HUES64 (cell line): Measurements from ENCODE around the gene IRX4.

Experiments
- H3K27ac ChIP-seq: 2 replicates; pipeline ENCODE4 v1.7.0; 2013; ENCODE audit warnings: low read depth, low read length, inconsistent platforms
- H3K27me3 ChIP-seq: 2 replicates; pipeline ENCODE4 v1.6.1; 2013; ENCODE audit warnings: mild to moderate bottlenecking, low read length; ENCODE audit not compliant: insufficient read depth
- H3K36me3 ChIP-seq: 2 replicates; pipeline ENCODE4 v1.6.1; 2013; ENCODE audit warnings: mild to moderate bottlenecking, low read length; ENCODE audit not compliant: insufficient read depth
- H3K4me1 ChIP-seq: 2 replicates; pipeline ENCODE4 v1.6.1; 2013; ENCODE audit warnings: mild to moderate bottlenecking, low read length, moderate library complexity; ENCODE audit not compliant: insufficient read depth
- H3K4me3 ChIP-seq: 2 replicates; pipeline ENCODE4 v1.5.1; 2013; ENCODE audit warnings: mild to moderate bottlenecking, low read length, moderate library complexity
- H3K9ac ChIP-seq: 2 replicates; pipeline ENCODE4 v1.6.1; 2013; ENCODE audit warnings: mild to moderate bottlenecking, low read depth, low read length
- H3K9me3 ChIP-seq: 2 replicates; pipeline ENCODE4 v1.6.1; 2013; ENCODE audit warnings: low read depth, low read length; ENCODE audit not compliant: insufficient read depth
- WGBS: fragments of 150-250, 120-280 bp; methylation state at CpG from one replicate; pipeline ENCODE4 v1.1.7; 2013; ENCODE audit warnings: missing lambda C conversion rate; 5-methylcytosine and 5-hydroxymethylcytosine counted together

Gene IRX4

DNA sequence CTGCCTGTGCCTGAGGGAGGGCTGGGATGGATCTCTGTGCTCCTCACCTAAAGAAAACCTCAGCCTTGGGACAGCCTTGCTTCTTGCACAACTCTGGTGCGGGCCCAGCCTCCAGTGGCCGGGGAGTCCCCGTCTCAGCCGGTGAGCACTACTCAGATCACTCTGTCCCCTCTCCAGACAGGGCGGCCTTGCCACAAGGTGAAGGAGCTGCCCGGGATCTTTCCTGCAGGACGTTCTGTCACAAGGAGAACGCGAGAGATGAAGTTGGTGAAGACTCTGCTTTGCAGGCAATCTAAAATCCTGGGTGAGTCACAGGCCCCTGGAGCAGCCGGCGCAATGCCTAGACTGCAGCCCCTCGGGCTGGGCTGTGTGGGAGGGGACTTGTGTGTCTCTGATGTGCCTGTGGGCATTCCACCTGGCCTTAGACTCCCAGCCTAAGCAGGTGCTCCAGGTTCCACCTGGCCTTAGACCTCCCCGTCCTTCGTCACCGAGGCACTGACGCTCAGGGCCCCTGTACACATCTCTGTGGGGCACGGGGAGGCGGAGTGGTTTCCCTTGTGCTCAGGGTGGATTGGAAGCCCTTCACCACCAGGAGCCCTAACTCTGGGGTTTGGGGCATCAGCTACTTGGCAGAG is 15.2 kb upstream of the IRX4 start:
- Histone ChIP-seq H3K27me3 (peaks cover 6% of the 10 kb centered on the region; the same call in 1 of the 2 replicates), H3K36me3 (no peaks in the 10 kb centered on the region), H3K4me1 (no peaks in the 10 kb centered on the region), H3K9me3 (0 out of 2 replicates have a peak, but pooled peaks cover 4% of the 10 kb centered on the region), H3K9ac (no peak overlapping the region), H3K4me3 (no peak overlapping the region), H3K27ac (no peak overlapping the region)
- 89% methylated on average over 18 of the region's 18 CpGs for WGBS

DNA sequence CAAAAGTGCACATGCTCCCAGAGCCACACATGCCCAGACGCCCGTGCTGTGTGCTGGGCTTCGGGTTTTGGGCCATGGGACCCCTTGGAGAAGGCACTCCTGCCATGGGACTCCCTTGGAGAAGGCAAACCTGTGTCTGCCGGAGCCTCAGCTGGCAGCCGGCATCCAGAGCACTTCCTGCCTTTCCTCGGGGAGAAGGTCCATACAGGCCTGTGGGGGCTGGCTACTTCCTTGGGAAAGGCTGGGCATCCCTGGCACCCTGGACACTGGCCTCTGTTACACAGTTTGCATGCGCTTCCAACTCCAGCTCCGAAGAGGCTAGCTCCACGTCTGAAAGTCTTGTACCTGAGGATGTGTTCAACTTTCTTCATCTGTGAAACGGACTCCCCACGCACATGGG is 14.7 kb upstream of the IRX4 start:
- Histone ChIP-seq H3K9me3 (0 out of 2 replicates have a peak, but pooled peaks cover 4% of the 10 kb centered on the region), H3K36me3 (no peaks in the 10 kb centered on the region), H3K9ac (no peak overlapping the region), H3K27ac (no peak overlapping the region), H3K4me1 (no peaks in the 10 kb centered on the region), H3K4me3 (no peak overlapping the region), H3K27me3 (peaks cover 7% of the 10 kb centered on the region)
- WGBS, result 85% methylated on average over 11 of the region's 11 CpGs

DNA sequence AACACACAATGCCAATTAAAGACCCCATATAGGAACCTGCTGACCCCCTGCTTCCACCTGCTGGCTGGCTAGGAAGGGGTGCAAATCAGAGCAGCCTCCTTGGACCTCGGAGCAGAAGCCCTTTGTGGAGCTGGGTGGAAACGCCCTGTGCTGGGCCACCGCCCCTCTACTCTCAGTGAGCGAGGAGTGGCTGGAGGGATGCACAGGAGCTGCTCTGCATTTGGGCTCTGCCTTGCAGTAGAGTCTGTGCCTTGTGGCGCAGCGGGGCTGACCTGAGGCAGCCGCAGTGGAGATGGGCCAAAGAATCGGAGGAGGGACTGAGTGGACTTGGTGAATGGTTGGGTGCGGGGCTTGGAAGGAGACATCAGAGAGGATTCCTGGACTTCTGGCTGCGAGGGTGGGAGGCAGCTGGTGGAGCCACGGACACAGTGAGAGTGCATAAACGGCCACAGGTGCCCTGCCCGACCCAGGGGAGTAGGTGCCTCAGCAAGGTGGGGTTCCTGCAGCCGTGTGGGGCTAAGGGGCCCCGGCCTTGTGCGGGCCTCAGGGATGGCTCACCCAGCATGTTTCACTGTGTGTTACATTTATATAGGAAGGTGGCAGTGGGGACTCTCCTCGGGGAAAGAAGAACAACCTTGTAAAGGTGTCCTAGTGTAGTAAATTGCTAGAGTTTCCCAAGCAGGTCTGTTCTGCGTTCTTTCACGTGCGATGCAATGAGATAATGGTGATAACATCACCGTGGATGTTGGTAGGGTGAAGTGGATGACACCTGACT is 14.1 kb upstream of the IRX4 start:
- no peak overlapping the region for H3K4me3 ChIP-seq
- peaks cover 7% of the 10 kb centered on the region for H3K27me3 ChIP-seq
- no peak overlapping the region for H3K9ac ChIP-seq
- no peak overlapping the region for H3K27ac ChIP-seq
- H3K36me3 ChIP-seq, result no peaks in the 10 kb centered on the region
- 0 out of 2 replicates have a peak, but pooled peaks cover 3% of the 10 kb centered on the region for H3K9me3 ChIP-seq
- 92% methylated on average over 21 of the region's 21 CpGs for WGBS
- H3K4me1 ChIP-seq, result no peaks in the 10 kb centered on the region

DNA sequence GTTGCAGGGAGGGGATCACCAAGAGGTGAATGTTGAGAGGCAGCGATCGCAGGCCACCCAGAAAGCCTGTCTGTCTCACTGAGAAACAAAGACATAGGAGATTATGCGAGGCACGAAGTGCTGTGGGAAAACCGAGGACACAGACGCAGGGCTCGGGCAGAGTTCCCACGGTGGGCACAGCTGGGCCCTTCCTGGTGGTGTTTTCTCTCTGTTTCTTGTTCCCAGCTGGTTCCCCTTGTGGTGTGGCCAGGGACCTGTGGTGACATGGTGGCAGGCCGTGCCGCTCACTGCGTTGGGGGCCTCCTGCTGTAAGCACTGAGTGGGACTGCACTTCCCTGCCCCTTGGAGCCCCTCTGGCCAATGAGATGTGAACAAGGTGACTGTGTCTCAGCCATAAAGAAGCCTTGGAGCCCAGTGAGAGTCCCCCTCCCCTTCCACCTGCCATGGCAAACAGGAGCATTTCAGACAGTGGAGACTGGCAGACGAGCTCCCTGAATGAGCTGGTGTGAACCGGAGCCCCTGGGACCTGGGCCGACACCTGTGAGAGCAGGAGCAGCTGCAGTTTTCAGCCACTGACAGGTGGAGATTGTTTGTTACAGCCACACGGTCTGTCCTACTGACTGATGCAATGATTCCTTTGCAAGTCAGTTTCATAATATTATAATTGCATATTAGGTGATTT is 13.2 kb upstream of the IRX4 start:
- H3K9ac ChIP-seq, result no peak overlapping the region
- no peak overlapping the region for H3K27ac ChIP-seq
- H3K36me3 ChIP-seq, result no peaks in the 10 kb centered on the region
- 79% methylated on average over 15 of the region's 15 CpGs for WGBS
- no peaks in the 10 kb centered on the region for H3K4me1 ChIP-seq
- peaks cover 14% of the 10 kb centered on the region for H3K27me3 ChIP-seq
- H3K4me3 ChIP-seq, result no peak overlapping the region
- H3K9me3 ChIP-seq, result no peaks in the 10 kb centered on the region

DNA sequence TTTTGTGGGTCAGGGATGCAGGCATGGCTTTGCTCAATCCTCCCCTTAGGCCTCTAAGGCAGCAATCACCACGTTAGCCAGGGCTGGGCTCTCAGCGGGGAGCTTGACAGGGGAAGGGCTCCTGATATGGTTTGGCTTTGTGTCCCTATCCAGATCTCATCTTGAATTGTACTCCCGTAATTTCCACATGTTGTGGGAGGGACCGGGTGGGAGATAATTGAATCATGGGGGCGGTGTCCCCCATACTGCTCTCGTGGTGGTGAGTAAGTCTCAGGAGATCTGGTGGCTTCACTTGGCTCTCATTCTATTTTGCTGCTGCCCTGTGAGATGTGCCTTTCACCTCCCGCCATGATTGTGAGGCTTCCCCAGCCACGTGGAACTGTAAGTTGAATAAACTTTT is 11.5 kb upstream of the IRX4 start:
- Histone ChIP-seq H3K4me3 (no peak overlapping the region), H3K9me3 (no peaks in the 10 kb centered on the region), H3K4me1 (no peaks in the 10 kb centered on the region), H3K9ac (no peak overlapping the region), H3K36me3 (no peaks in the 10 kb centered on the region), H3K27me3 (peaks cover 29% of the 10 kb centered on the region), H3K27ac (no peak overlapping the region)
- WGBS, result 80% methylated on average over 8 of the region's 8 CpGs

DNA sequence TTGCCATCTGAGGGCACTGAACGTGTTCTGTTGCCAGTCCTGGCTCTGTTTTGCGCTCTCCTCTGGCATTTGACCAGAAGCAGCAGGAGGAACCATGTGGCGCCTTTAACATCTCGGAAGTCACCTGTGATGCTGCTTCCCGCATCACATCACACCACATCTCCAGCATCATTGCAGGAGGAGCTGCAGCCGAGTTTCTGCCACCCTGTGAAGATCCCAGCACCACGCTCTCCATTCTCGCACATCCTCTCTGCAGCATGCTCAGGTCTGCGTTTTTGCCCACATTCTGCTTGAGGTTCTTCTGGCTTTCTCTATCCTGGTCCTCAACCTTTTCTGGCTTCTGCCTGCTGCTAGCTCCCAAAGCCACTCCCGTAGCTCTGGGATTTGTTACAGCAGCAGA is 11.0 kb upstream of the IRX4 start:
- WGBS, result 90% methylated on average over 10 of the region's 10 CpGs
- H3K4me3 ChIP-seq, result no peak overlapping the region
- no peaks in the 10 kb centered on the region for H3K9me3 ChIP-seq
- no peak overlapping the region for H3K9ac ChIP-seq
- no peak overlapping the region for H3K27ac ChIP-seq
- no peaks in the 10 kb centered on the region for H3K4me1 ChIP-seq
- no peaks in the 10 kb centered on the region for H3K36me3 ChIP-seq
- peaks cover 34% of the 10 kb centered on the region for H3K27me3 ChIP-seq

DNA sequence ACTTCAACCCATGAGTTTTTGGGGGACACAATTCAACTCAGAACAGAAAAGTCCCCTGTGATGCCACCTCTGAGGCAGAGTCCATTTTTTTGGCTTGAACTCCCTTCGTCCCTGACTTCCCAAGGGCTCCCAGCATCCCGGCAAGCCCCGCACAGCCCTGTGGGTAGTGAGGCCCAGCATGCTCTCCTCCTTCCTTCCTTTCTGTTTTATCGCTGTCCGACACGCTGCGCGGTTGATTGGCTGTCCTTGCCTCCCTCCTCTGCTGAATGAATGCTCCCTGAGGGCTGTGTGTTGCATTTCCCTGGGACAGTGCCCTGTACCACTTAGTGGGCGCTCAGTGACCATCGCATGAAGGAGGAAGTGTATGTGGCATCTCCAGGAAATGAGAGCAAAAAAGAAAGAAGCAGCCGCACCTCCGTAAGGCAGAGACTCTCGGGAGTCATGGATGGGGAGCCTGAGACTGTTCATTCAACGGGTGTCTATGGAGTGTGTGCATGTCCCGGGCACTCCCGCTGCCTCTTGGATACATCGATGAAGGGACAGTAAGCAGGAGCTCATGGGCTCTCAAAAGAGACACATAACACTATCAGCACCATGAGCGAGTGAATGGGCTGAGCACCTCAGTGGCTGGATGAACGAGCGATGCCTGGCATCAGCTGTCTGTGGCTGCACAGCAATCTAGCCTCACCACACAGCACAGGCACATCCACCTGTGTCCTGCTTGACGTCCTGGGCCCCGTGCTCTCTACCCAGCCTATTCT is 10.1 kb upstream of the IRX4 start:
- Histone ChIP-seq H3K36me3 (no peaks in the 10 kb centered on the region), H3K27me3 (peaks cover 43% of the 10 kb centered on the region), H3K4me3 (no peak overlapping the region), H3K4me1 (peaks cover under 1% of the 10 kb centered on the region; the same call in 1 of the 2 replicates), H3K9ac (no peak overlapping the region), H3K9me3 (no peaks in the 10 kb centered on the region), H3K27ac (no peak overlapping the region)
- 93% methylated on average over 22 of the region's 22 CpGs for WGBS

DNA sequence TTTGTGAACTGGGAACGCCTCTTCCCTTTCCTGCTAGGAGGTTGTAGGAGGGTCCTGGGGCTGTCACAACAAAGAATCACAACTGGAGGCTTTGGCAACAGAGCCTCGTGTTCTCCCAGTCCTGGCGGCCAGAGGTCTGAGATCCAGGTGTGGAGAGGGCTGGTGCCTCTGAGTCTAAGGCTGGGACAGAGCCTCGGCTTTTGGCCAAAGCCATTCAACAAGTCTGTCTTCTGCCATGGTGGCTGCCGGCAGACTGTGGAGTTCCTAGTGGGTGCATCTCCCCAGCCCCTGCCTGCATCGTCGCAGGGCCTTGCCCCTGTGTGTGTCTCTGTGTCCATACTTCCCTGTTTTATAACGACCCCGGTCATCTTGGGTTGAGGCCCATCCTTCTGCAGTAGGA is 9.5 kb upstream of the IRX4 start:
- Histone ChIP-seq H3K9ac (no peak overlapping the region), H3K9me3 (no peaks in the 10 kb centered on the region), H3K27ac (no peak overlapping the region), H3K4me1 (peaks cover 4% of the 10 kb centered on the region; the same call in 1 of the 2 replicates), H3K4me3 (no peak overlapping the region), H3K27me3 (peaks cover 49% of the 10 kb centered on the region), H3K36me3 (no peaks in the 10 kb centered on the region)
- 74% methylated on average over 9 of the region's 9 CpGs for WGBS

DNA sequence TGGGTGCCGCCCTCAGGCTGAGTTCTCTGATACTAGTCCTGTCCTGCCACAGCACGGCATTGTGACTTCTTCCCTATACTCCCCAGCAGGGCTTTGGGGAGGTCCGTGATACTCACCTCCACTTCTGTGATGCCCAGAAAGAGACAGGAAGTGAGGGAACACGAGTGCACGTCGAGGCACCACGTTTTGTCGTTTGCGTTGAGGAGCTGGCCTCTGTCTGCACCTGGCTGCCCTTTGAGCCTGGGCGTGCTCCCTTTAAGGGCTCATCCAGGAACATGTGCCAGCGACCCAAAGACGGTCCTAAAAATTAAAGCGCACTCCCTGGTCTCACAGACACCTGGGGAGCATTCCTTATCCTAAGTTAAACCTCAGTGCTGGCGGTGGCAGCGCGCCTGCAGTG is 8.7 kb upstream of the IRX4 start:
- no peak overlapping the region for H3K9ac ChIP-seq
- peaks cover 58% of the 10 kb centered on the region for H3K27me3 ChIP-seq
- H3K36me3 ChIP-seq, result no peaks in the 10 kb centered on the region
- H3K27ac ChIP-seq, result no peak overlapping the region
- H3K9me3 ChIP-seq, result no peaks in the 10 kb centered on the region
- no peak overlapping the region for H3K4me3 ChIP-seq
- H3K4me1 ChIP-seq, result peaks cover 4% of the 10 kb centered on the region; the same call in 1 of the 2 replicates
- 86% methylated on average over 16 of the region's 16 CpGs for WGBS

DNA sequence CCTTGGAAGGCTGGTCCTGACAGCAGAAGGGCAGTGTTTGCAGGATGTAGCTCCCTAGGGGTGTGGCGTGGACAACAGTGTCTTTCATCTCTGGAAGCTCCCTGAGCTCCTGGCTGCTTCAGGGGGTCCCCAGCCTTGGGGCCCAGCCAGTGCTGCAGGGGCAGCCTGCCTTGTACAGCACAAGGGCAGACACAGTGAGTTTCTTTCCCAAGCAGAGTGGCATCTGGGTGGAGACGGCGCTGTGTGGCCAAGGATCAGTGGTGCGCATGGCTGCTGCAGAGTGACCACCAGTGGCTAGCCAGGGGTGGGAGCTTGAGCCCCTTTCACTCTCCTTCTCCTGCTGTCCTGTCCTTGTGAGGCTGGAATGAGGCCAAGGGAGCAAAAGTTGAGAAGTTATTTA is 7.6 kb upstream of the IRX4 start:
- H3K9ac ChIP-seq, result no peak overlapping the region
- no peak overlapping the region for H3K27ac ChIP-seq
- H3K4me3 ChIP-seq, result no peak overlapping the region
- 95% methylated on average over 3 of the region's 4 CpGs for WGBS
- no peaks in the 10 kb centered on the region for H3K9me3 ChIP-seq
- peaks cover 69% of the 10 kb centered on the region for H3K27me3 ChIP-seq
- peaks cover 8% of the 10 kb centered on the region for H3K4me1 ChIP-seq
- H3K36me3 ChIP-seq, result no peaks in the 10 kb centered on the region
